Vagina (tissue), 2 donors: Measurements from ENCODE around the gene DYNC2I2. TPM values are rescaled to one million over a fixed set of nuclear protein-coding genes. Genes with fewer than 3 reads are reported as not detected.

ENCODE experiments used
- DNase-seq, 2 donors: peaks; one replicate each; pipeline ENCODE4 v3.0.0-alpha.2; 2017; ENCODE audit errors: extremely low spot score in 2 of 2
- H3K27ac ChIP-seq: fragments of 200-600 bp; sonication (generic); one replicate; pipeline ENCODE4 v1.5.1; 2019
- H3K27me3 ChIP-seq: fragments of 200-600 bp; sonication (generic); one replicate; pipeline ENCODE4 v1.5.1; 2019
- H3K36me3 ChIP-seq, 2 donors: fragments of 200-600 bp; sonication (generic); one replicate each; pipeline ENCODE4 v1.5.1; 2017 to 2019
- H3K4me1 ChIP-seq: fragments of 200-600 bp; sonication (generic); one replicate; pipeline ENCODE4 v1.5.1; 2019
- H3K4me3 ChIP-seq, 2 donors: fragments of 200-600 bp; sonication (generic); 1 replicate in 1 of 2; 2 replicates in 1 of 2; pipeline ENCODE4 v1.5.1; 2016 to 2019
- H3K9me3 ChIP-seq: fragments of 200-600 bp; sonication (generic); one replicate; pipeline ENCODE4 v1.5.1; 2019
- POLR2A ChIP-seq, 2 donors: fragments of 450-650 bp; IDR thresholded peaks; one replicate each; pipeline ENCODE4 v1.6.1; 2017; ENCODE audit warnings: antibody characterized with exemption in 2 of 2, mild to moderate bottlenecking in 2 of 2, moderate library complexity in 2 of 2
- POLR2AphosphoS5 ChIP-seq, 2 donors: sonication (generic); formaldehyde crosslinking; IDR thresholded peaks; one replicate each; pipeline ENCODE4 v1.9.0; 2017; ENCODE audit warnings: antibody characterized with exemption in 2 of 2, mild to moderate bottlenecking in 2 of 2, low read depth in 1 of 2; ENCODE audit not compliant: insufficient read depth in 1 of 2
- intact Hi-C: fragments of 100-400 bp; cut with DNase I; formaldehyde crosslinking; loops from one replicate; pipeline ENCODE4 v1.15.1; 2023
- total RNA-seq: library from RNA; depleted of rRNA; stranded (reverse); fragments of >200 nt; gene quantifications from one replicate; pipeline ENCODE4 v1.2.3, GENCODE V29; 2016
- TF ChIP-seq, protein P1 (sequence below), 3 experiments: fragments of 450-650 bp in 2 of 3; fragments of 200-600 bp in 1 of 3; sonication (generic) in 1 of 3; IDR thresholded peaks; one replicate each; pipeline ENCODE4 v1.5.1; 2017 to 2019; ENCODE audit warnings: antibody characterized with exemption in 3 of 3, mild to moderate bottlenecking in 2 of 3, moderate library complexity in 2 of 3

Gene DYNC2I2
- total RNA-seq, 1 donor from 2014 or later, result 46.9 TPM

DNA sequence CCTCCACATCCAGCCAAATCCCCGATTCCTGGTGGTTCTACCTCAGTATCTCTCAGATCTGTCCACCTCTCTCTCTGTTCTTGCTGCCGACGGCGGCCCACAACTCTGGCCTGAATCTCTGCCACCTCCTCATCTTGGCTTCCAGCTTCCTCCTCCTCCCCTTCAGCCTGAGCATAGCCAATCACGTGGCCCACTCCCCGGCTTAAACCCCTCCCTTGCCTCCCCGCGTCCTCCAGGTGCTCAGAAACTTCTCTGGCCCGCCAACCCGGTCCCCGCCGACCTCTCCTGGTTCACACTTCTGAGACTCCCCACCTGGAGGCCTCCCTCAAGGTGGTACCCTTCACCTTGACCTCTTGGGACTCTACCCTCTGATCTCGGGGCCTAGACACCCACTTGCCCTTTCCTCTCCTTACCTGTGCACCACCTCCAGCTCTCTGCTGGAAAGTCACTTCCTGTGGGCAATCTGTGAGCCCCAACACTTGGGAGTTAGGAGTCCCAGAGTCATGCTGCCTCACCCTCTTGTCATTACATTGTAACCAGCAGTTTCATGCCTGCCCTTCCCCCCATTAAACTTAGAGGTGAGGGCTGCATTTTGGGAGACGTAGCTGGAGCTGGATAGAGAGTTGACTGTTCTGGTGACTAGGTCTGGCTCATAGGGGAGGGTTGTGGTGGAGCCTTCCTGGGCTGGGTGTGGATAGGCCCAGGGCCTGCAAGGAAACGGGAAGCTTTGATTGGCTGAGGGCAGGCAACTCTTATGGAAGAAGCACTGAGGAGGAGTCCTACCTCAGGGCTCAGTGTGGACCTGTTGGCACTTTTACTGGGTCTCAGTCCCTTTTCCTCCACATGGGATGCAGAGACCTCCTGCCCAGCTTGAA is 27.9 kb upstream of the DYNC2I2 start:
- peaks cover 39% of the 10 kb centered on the region for H3K4me1 ChIP-seq
- peak overlapping the region; percentile 46 to 58 for H3K4me3 ChIP-seq
- no peaks in the 10 kb centered on the region for H3K27me3 ChIP-seq
- H3K9me3 ChIP-seq, result no peaks in the 10 kb centered on the region
- intact Hi-C loops, result loop anchor here (10.0 kb wide), 1 partner anchor 130 kb away; the partner anchor contains the start of gene SPTAN1
- no peak for DNase-seq
- no peaks in the 10 kb centered on the region for H3K36me3 ChIP-seq
- peak in 1 of 2 donors; percentile 66 for TF ChIP-seq POLR2A (IDR thresholded peaks at IDR 0.05)
- TF ChIP-seq, protein P1, sequence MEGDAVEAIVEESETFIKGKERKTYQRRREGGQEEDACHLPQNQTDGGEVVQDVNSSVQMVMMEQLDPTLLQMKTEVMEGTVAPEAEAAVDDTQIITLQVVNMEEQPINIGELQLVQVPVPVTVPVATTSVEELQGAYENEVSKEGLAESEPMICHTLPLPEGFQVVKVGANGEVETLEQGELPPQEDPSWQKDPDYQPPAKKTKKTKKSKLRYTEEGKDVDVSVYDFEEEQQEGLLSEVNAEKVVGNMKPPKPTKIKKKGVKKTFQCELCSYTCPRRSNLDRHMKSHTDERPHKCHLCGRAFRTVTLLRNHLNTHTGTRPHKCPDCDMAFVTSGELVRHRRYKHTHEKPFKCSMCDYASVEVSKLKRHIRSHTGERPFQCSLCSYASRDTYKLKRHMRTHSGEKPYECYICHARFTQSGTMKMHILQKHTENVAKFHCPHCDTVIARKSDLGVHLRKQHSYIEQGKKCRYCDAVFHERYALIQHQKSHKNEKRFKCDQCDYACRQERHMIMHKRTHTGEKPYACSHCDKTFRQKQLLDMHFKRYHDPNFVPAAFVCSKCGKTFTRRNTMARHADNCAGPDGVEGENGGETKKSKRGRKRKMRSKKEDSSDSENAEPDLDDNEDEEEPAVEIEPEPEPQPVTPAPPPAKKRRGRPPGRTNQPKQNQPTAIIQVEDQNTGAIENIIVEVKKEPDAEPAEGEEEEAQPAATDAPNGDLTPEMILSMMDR (IDR thresholded peaks at IDR 0.05), result no peak
- peak; percentile 3 to 77 for TF ChIP-seq POLR2AphosphoS5 (IDR thresholded peaks at IDR 0.05; ENCODE audit: insufficient read depth in 1 of 2, low read depth in 1 of 2)
- H3K27ac ChIP-seq, result peak overlapping the region; percentile 63

DNA sequence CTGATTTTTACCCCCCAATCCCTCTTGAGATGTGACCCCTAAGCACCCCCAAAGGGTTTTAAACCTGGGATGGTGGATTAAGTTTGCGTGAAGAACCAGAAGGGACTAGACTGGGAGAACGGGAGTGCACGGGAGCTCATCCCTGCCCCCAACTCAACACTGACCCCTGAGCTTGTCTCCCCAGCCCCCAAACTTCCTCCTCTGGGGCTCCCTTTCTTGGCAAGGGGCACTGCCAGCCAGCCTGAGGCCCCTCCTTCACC is 27.3 kb upstream of the DYNC2I2 start:
- Histone ChIP-seq H3K9me3 (no peaks in the 10 kb centered on the region), H3K4me1 (peaks cover 39% of the 10 kb centered on the region), H3K27ac (peak overlapping the region; percentile 63), H3K27me3 (no peaks in the 10 kb centered on the region), H3K36me3 (no peaks in the 10 kb centered on the region), H3K4me3 (peak overlapping the region; percentile 46 to 58)
- TF ChIP-seq, protein P1 (IDR thresholded peaks at IDR 0.05), result no peak
- no peak for TF ChIP-seq POLR2AphosphoS5 (IDR thresholded peaks at IDR 0.05; ENCODE audit: insufficient read depth in 1 of 2, low read depth in 1 of 2)
- TF ChIP-seq POLR2A (IDR thresholded peaks at IDR 0.05), result no peak
- no peak for DNase-seq
- intact Hi-C loops, result loop anchor here (10.0 kb wide), 1 partner anchor 129 kb away; the partner anchor contains the start of gene SPTAN1

DNA sequence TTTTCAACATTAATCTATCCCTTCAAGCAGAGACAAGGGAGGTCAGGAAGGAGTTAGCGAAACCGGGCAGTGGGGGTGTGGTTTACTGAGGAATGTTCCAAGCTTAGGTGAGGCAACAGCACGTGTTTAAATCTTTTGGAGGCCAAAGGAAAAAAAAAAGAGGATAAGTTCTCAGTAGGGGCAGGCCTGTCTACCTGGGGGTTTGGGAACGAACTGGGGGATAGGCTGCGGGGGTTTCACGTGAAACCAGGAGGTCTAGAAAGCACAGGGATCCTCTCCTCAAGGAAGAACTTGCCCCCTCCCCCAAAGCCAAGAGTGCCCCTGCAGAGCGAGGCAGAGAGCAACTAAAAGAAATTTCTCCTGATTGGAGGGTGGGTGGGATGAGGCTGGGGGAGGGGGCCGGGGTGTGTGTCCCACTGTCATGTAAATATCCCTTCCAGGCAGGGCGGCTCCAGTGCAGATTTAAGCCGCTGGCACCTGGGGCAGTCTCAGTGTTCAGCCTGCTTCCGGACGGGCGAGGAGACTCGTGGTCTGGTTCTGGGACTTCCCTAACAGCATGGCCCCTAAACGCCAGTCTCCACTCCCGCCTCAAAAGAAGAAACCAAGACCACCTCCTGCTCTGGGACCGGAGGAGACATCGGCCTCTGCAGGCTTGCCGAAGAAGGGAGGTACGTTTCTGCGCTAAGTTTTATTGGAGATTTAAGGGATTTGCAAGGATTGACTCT is 26.9 kb upstream of the DYNC2I2 start:
- peak in 1 of 2 donors; percentile 58 for TF ChIP-seq POLR2AphosphoS5 (IDR thresholded peaks at IDR 0.05; ENCODE audit: insufficient read depth in 1 of 2, low read depth in 1 of 2)
- TF ChIP-seq, protein P1 (IDR thresholded peaks at IDR 0.05), result no peak
- peaks cover 38% of the 10 kb centered on the region for H3K4me1 ChIP-seq
- H3K36me3 ChIP-seq, result no peaks in the 10 kb centered on the region
- DNase-seq, result no peak
- peak overlapping the region; percentile 46 to 58 for H3K4me3 ChIP-seq
- H3K27ac ChIP-seq, result peak overlapping the region; percentile 63
- intact Hi-C loops, result loop anchor here (10.0 kb wide), 1 partner anchor 129 kb away; the partner anchor contains the start of gene SPTAN1
- H3K9me3 ChIP-seq, result no peaks in the 10 kb centered on the region
- no peaks in the 10 kb centered on the region for H3K27me3 ChIP-seq

DNA sequence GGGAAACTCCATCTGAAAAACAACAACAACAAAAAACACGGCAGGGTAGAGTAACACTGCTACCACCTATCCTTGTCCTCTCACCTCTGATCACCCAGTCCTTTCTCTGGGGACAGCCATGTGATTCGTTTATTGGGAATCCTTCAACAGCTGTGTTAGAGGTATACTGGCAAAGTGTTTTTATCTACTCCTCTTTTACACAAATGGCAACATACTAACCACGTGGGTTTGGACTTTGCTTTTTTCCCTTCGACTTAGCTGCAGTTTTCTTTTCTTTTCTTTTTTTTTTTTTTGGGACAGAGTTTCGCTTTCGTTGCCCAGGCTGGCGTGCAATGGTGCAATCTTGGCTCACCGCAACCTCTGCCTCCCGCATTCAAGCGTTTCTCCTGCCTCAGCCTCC is 21.1 kb upstream of the DYNC2I2 start:
- Histone ChIP-seq H3K4me1 (peaks cover 2% of the 10 kb centered on the region), H3K9me3 (no peaks in the 10 kb centered on the region), H3K36me3 (no peaks in the 10 kb centered on the region), H3K4me3 (no peak overlapping the region), H3K27ac (no peak overlapping the region), H3K27me3 (no peaks in the 10 kb centered on the region)
- no peak for DNase-seq
- intact Hi-C loops, result no loop called here
- no peak for TF ChIP-seq POLR2A (IDR thresholded peaks at IDR 0.05)
- TF ChIP-seq, protein P1 (IDR thresholded peaks at IDR 0.05), result no peak
- no peak for TF ChIP-seq POLR2AphosphoS5 (IDR thresholded peaks at IDR 0.05; ENCODE audit: insufficient read depth in 1 of 2, low read depth in 1 of 2)
